CD4-positive, alpha-beta T cell treated with Interleukin-12 subunit alpha and Interleukin-12 subunit beta, for 1 hour (primary cell): ENCODE measurements around the gene CARD11.
A peak's percentile ranks its signal among the peaks of the same experiment; 100 is the strongest.

Source experiments
- DNase-seq: peaks from one replicate; pipeline ENCODE4 v3.0.0-alpha.2; 2020

The CARD11 gene

DNA sequence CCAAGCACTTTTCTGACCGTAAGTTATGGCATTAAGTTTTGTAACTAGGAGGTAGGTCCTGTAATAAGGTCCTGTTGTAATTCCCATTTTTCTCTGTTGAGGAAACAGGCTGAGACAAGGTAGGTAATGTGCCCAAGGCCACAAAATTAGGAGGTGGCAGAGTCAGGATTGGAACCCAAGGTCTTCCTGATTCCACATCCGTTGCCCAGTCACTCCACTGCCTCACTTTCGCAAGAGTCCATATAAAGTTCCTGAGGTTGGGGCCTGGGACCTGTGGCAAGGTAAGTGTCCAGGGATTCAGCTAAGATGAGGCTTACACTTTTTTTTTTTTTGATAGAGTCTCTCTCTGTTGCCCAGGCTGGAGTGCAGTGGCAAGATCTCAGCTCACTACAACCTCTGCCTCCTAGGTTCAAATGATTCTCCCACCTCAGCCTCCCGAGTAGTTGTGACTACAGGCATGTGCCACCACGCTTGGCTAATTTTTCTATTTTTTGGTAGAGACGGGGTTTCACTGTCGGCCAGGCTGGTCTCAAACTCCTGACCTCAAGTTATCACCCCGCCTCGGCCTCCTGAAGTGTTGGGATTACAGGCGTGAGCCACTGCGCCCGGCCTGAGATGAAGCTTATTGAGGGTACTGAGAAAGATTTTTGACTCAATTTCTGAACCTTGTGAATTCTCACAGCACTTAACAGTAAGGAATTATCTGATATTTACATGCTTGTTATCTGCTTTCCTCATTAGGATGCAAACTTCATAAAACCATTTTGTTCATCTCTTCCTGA, 179.3 kb downstream of the CARD11 start:
- no peak for DNase-seq

DNA sequence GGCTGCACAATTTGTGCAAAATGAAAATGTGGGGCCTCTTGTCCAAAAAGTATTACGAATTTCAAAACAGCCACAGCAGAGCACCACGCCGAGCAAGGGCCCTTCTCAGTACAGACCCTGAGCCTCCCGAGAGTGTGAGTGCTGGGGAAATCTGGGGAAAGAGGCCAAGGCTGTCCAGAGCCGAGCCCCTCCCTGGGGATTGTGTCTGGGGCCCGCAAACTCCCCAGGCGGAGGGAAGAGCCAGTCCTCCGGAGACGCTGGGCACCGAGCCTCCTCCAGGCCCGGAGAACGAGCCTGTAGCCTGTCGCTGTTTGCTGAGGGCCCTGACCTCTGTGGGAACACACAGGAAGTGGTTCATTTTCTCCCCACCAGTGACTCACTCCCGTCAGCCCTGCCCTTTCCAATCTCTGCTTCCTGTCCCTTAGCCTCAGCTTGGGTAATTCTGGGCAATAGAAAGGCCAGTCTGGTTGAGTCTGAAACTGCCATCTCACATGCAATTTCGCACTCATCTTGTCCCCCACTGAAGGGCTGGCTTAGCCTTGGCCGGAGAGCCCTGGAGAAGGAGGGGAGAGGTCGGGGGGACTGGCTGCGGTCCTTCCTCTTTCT, 180.1 kb downstream of the CARD11 start:
- peak; percentile 72 for DNase-seq

DNA sequence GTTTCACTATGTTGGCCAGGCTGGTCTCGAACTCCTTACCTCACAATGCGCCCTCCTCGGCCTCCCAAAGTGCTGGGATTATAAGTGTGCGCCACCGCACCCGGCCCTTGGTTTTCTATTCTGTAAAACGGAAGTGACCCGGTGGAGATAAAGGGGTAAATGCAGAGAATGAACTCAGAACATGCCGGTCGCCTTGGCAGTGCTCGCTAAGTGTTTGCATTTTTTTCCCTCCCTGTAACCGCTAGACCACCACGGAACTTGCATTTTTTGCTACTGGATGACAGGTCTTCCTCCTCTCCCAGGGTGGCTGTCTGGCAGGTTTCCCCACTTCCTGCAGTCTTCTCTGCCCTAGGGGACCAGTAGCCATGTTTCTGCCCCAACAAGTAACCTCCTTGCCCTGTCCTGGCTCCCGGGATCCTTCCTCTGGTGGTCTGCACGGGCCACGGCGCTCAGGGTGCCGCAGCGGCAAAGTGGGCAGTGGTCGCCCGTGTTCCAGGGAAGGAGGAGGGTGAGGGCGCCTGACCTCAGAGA, 180.8 kb downstream of the CARD11 start:
- peak; percentile 21 for DNase-seq

DNA sequence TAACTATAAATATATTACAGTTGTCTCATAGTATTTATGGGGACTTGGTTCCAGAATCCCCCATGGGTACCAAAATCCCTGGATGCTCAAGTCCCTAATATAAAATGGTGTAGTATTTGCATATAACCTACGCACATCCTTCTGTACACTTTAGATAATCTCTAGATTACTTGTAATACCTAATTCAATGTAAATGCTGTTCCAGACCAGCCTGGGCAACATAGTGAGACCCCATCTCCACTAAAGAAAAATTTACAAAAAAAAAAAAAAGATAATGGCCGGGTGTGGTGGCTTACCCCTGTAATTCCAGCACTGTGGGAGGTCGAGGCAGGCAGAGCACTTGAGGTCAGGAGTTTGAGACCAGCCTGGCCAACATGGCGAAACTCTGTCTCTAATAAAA, 182.2 kb downstream of the CARD11 start:
- DNase-seq: no peak

DNA sequence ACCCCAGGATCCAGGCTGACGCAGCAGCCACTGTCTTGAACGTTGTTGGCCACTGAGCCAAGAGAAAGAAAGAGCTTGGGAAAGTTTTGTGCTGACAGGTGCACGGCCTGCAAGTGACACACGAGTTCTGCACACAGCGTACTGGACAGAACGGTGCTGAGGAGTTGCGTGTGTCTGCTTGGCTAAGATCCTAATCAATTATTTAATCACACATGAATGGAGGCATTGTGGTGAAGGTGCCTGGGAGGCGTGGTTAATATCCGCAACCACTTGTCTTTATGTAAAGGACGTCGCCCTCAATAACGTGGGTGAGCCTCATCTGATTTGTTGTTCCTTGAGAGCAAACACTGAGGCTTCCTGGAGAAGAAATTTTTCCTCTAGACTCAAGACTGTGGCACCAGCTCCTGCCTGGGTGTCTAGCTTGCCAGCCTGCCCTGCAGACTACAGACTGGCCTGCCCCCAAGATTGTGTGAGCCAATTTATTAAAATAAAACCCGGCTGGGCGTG, 183.0 kb downstream of the CARD11 start:
- DNase-seq: no peak

DNA sequence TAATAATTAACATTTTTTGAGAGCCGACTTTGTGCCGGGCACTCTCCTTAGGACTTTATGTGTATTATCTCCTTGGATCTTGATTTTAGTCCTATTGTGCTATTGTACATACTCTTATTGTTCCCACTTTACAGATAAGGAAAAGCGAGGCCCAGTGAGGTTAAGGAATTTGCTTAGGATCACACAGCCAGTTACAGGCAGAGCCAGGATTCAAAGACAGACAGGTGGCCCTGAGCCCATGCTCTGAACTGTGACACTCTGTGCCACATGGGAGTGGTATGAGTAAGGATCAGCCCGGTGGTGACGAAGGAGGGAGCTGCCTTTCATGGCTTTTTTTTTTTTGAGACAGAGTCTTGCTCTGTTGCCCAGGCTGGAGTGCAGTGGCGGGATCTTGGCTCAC, 183.7 kb downstream of the CARD11 start:
- no peak for DNase-seq

DNA sequence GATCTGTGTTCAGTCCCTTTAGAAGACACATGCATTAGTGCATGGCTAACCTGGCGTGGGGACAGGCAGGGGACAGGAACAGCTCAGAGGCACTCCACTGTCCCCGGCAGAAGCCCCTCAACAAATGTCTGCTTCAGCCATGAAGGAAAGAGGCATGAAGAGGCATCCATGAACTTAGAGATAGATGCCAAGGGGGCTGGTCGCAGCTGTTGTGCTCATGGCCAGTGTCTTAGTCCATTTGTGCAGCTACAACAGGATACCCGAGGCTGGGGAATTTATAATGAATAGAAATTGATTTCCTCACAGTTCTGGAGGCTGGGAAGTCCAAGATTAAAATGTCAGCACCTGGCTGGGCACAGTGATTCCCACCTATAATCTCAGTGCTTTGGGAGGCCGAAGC, 185.0 kb downstream of the CARD11 start:
- no peak for DNase-seq

DNA sequence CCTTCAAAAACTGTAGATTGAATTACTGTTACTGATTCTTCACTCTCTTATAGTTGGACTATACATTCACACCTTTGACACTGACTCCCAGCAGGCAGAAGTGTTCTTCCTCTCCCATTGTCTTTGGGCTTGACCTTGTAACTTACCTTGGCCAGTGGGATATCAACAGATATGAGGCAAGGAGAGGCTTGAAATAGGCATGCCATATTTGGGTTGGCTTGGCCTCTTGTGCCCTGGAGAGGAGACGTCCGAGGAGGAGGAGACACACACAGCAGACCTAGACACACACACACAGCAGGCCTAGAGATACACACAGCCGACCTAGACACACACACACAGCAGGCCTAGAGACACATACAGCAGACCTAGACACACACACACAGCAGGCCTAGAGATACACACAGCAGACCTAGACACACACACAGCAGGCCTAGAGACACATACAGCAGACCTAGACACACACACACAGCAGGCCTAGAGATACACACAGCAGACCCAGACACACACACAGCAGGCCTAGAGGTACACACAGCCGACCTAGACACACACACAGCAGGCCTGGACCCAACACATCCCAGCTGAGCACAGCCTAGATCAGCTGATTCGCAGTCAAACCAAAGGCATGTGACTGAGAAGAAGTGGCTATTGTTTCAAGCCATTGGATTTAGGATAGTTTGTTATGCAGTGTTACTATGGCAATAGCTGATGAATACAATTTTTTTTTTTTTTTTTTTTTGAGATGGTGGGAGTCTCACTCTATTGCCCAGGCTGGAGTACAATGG, 187.1 kb downstream of the CARD11 start:
- no peak for DNase-seq
